WTC11 (cell line): ENCODE measurements around the gene FBXO48. TPM values are rescaled to one million over a fixed set of nuclear protein-coding genes. Genes with fewer than 3 reads are reported as not detected.

ENCODE experiments used
- ATAC-seq: fragments of 200-7000 bp; cut with Tn5 transposase; 2 replicates; pipeline ENCODE4 v1.10.0; 2021; ENCODE audit warnings: mild to moderate bottlenecking, moderate library complexity
- CTCF ChIA-PET: fragments of 300-600 bp; sonication (Branson Sonifier 250); formaldehyde crosslinking; loops from one replicate; lab custom pipeline; 2021; ENCODE audit warnings: antibody characterized with exemption; lab: Charles Lee
- POLR2A ChIA-PET: fragments of 350-600 bp; sonication (Branson Sonifier 250); formaldehyde crosslinking; loops from one replicate; lab custom pipeline; 2021; ENCODE audit warnings: antibody characterized with exemption; lab: Charles Lee
- DNase-seq: peaks from one replicate; pipeline ENCODE4 v3.0.0; 2021; ENCODE audit warnings: low spot score
- H3K27ac Mint-ChIP-seq: 2 replicates; pipeline ENCODE4 v1.8.0; 2021; ENCODE audit warnings: mixed read lengths
- H3K27me3 Mint-ChIP-seq: 2 replicates; pipeline ENCODE4 v1.8.0; 2021; ENCODE audit warnings: low read depth, mild to moderate bottlenecking, moderate library complexity, mixed read lengths
- H3K36me3 Mint-ChIP-seq: 2 replicates; pipeline ENCODE4 v1.8.0; 2021; ENCODE audit warnings: mixed read lengths
- H3K4me1 Mint-ChIP-seq: 2 replicates; pipeline ENCODE4 v1.8.0; 2022; ENCODE audit warnings: mixed read lengths
- H3K4me3 Mint-ChIP-seq: 2 replicates; pipeline ENCODE4 v1.8.0; 2021; ENCODE audit warnings: mild to moderate bottlenecking, moderate library complexity, mixed read lengths
- H3K9me3 Mint-ChIP-seq: 2 replicates; pipeline ENCODE4 v1.8.0; 2021; ENCODE audit warnings: mixed read lengths
- ARID4B ChIP-seq: sonication (generic); formaldehyde crosslinking; IDR thresholded peaks from 2 replicates; pipeline ENCODE4 v1.8.0; 2023; ENCODE audit warnings: missing genetic modification reagents, mild to moderate bottlenecking, borderline replicate concordance
- ATF3 ChIP-seq: sonication (generic); formaldehyde crosslinking; conservative IDR thresholded peaks from 2 replicates; pipeline ENCODE4 v1.8.1; 2022; ENCODE audit warnings: mild to moderate bottlenecking, missing genetic modification reagents
- ATF6 ChIP-seq: sonication (generic); formaldehyde crosslinking; IDR thresholded peaks from 2 replicates; pipeline ENCODE4 v1.8.1; 2023; ENCODE audit warnings: mild to moderate bottlenecking, missing genetic modification reagents
- CREM ChIP-seq: sonication (generic); formaldehyde crosslinking; IDR thresholded peaks from 2 replicates; pipeline ENCODE4 v1.8.1; 2022; ENCODE audit warnings: mild to moderate bottlenecking, missing genetic modification reagents, moderate library complexity
- E2F5 ChIP-seq: sonication (generic); formaldehyde crosslinking; IDR thresholded peaks from 2 replicates; pipeline ENCODE4 v1.8.1; 2022; ENCODE audit warnings: mild to moderate bottlenecking, moderate library complexity, missing genetic modification reagents
- ETV6 ChIP-seq: sonication (generic); formaldehyde crosslinking; IDR thresholded peaks from 2 replicates; pipeline ENCODE4 v1.8.1; 2022; ENCODE audit warnings: mild to moderate bottlenecking, missing genetic modification reagents
- FOXK1 ChIP-seq: sonication (generic); formaldehyde crosslinking; IDR thresholded peaks from 2 replicates; pipeline ENCODE4 v1.8.0; 2022; ENCODE audit warnings: mild to moderate bottlenecking, moderate library complexity, missing genetic modification reagents
- FOXP1 ChIP-seq: sonication (generic); formaldehyde crosslinking; IDR thresholded peaks from 2 replicates; pipeline ENCODE4 v1.8.0; 2022; ENCODE audit warnings: missing genetic modification reagents, mild to moderate bottlenecking, moderate library complexity, borderline replicate concordance
- GABPB1 ChIP-seq: sonication (generic); formaldehyde crosslinking; IDR thresholded peaks from 2 replicates; pipeline ENCODE4 v1.8.1; 2023; ENCODE audit warnings: mild to moderate bottlenecking, missing genetic modification reagents
- IRF1 ChIP-seq: sonication (generic); formaldehyde crosslinking; IDR thresholded peaks from 2 replicates; pipeline ENCODE4 v1.8.0; 2023; ENCODE audit warnings: missing genetic modification reagents
- KAT7 ChIP-seq: sonication (generic); formaldehyde crosslinking; IDR thresholded peaks from 2 replicates; pipeline ENCODE4 v1.8.1; 2023; ENCODE audit warnings: missing genetic modification reagents, mild to moderate bottlenecking, borderline replicate concordance
- MLX ChIP-seq: sonication (generic); formaldehyde crosslinking; IDR thresholded peaks from 2 replicates; pipeline ENCODE4 v1.8.1; 2023; ENCODE audit warnings: mild to moderate bottlenecking, missing genetic modification reagents, moderate library complexity
- NR2C2 ChIP-seq: sonication (generic); formaldehyde crosslinking; IDR thresholded peaks from 2 replicates; pipeline ENCODE4 v1.8.0; 2022; ENCODE audit warnings: mild to moderate bottlenecking, missing genetic modification reagents
- SOX15 ChIP-seq: fragments of 250-450 bp; sonication (Bioruptor Pico); IDR thresholded peaks from 2 replicates; pipeline ENCODE4 v1.9.0; 2021; ENCODE audit warnings: mild to moderate bottlenecking
- ZNF138 ChIP-seq: sonication (generic); formaldehyde crosslinking; conservative IDR thresholded peaks from 2 replicates; pipeline ENCODE4 v1.8.1; 2022; ENCODE audit warnings: mild to moderate bottlenecking, moderate library complexity, missing genetic modification reagents
- ZNF396 ChIP-seq: fragments of 250-450 bp; sonication (Bioruptor Pico); IDR thresholded peaks from 2 replicates; pipeline ENCODE4 v1.8.0; 2021; ENCODE audit warnings: mild to moderate bottlenecking, moderate library complexity, borderline replicate concordance
- ZNF423 ChIP-seq: fragments of 250-450 bp; sonication (Bioruptor Pico); IDR thresholded peaks from 2 replicates; pipeline ENCODE4 v2.1.2; 2022; ENCODE audit warnings: mild to moderate bottlenecking, moderate library complexity
- ZNF532 ChIP-seq: fragments of 250-450 bp; sonication (Bioruptor Pico); IDR thresholded peaks from 2 replicates; pipeline ENCODE4 v1.9.0; 2021; ENCODE audit warnings: mild to moderate bottlenecking, borderline replicate concordance
- ZSCAN18 ChIP-seq: fragments of 250-450 bp; sonication (Bioruptor Pico); IDR thresholded peaks from 2 replicates; pipeline ENCODE4 v2.1.2; 2022; ENCODE audit warnings: mild to moderate bottlenecking, moderate library complexity
- total RNA-seq: library from RNA; stranded (reverse); gene quantifications from 3 replicates; pipeline ENCODE4 v1.2.3, GENCODE V29; 2021

The FBXO48 gene
- total RNA-seq, 1 experiment from 2014 or later = 1.3 TPM

- ATAC-seq (no peak), DNase-seq (no peak)
- Mint-ChIP-seq H3K36me3 (no peaks in the 10 kb centered on the region), H3K27me3 (no peaks in the 10 kb centered on the region), H3K9me3 (no peaks in the 10 kb centered on the region), H3K4me1 (peaks cover 21% of the 10 kb centered on the region), H3K27ac (no peak overlapping the region)
- CTCF ChIA-PET = interaction anchor here (1.0 kb wide), 1 partner anchor 30 kb away, joined by 4 read pairs; no protein-coding TSS in a partner anchor
- TF ChIP-seq GABPB1 (CRISPR knock-in tag) (no peak), SOX15 (CRISPR knock-in tag) (no peak), ZSCAN18 (CRISPR knock-in tag) (no peak)
- TF ChIP-seq, all 79 proteins: peak for 0
- POLR2A ChIA-PET = no interaction called here
- H3K4me3 Mint-ChIP-seq = no peak overlapping the region
Observed at GRCh38 chr2:68417926-68418325, 49.2 kb downstream of the FBXO48 start.

- POLR2A ChIA-PET = no interaction called here
- no peaks in the 10 kb centered on the region for H3K36me3 Mint-ChIP-seq
- no peak for ATAC-seq
- H3K4me3 Mint-ChIP-seq = no peak overlapping the region
- CTCF ChIA-PET = interaction anchor here (0.6 to 1.6 kb wide), 4 partner anchors 25 to 58 kb away, joined by 3 to 8 read pairs (median 4); no protein-coding TSS in a partner anchor
- H3K27me3 Mint-ChIP-seq = no peaks in the 10 kb centered on the region
- H3K27ac Mint-ChIP-seq = no peak overlapping the region
- peaks cover 21% of the 10 kb centered on the region for H3K4me1 Mint-ChIP-seq
- H3K9me3 Mint-ChIP-seq = no peaks in the 10 kb centered on the region
- DNase-seq = no peak
- TF ChIP-seq CREM = no peak
- no peak for TF ChIP-seq NR2C2 (CRISPR knock-in tag)
- no peak for TF ChIP-seq IRF1 (CRISPR knock-in tag)
- no peak for TF ChIP-seq ZNF423 (CRISPR knock-in tag)
- no peak for TF ChIP-seq ZNF532 (CRISPR knock-in tag)
- no peak for TF ChIP-seq MLX
- no peak for TF ChIP-seq FOXK1
- no peak for TF ChIP-seq ZNF138 (CRISPR knock-in tag)
- no peak for TF ChIP-seq E2F5 (CRISPR knock-in tag)
- TF ChIP-seq FOXP1 (CRISPR knock-in tag) = no peak
- TF ChIP-seq ATF3 = no peak
- TF ChIP-seq ETV6 (CRISPR knock-in tag) = no peak
- no peak for TF ChIP-seq KAT7
- no peak for TF ChIP-seq ATF6
- TF ChIP-seq ZNF396 (CRISPR knock-in tag) = no peak
- TF ChIP-seq ARID4B (CRISPR knock-in tag) = no peak
Observed at GRCh38 chr2:68416081-68416675, 50.9 kb downstream of the FBXO48 start.
